H9 (cell line): ENCODE data around the gene TCF4. TPM values are rescaled to one million over a fixed set of nuclear protein-coding genes. Genes with fewer than 3 reads are reported as not detected.

ENCODE experiments used
- DNase-seq: peaks from one replicate; pipeline ENCODE4 v3.0.0-alpha.2; 2017
- H2AFZ ChIP-seq: one replicate; pipeline ENCODE4 v1.6.1; 2013; ENCODE audit warnings: mild to moderate bottlenecking, low read length, control low read depth, moderate library complexity
- H2AK5ac ChIP-seq: 2 replicates; pipeline ENCODE4 v1.6.1; 2013; ENCODE audit warnings: low read length, control low read depth, mixed read lengths; ENCODE audit not compliant: insufficient read length
- H2BK120ac ChIP-seq: one replicate; pipeline ENCODE4 v1.6.1; 2013; ENCODE audit warnings: low read depth, mild to moderate bottlenecking, low read length, control low read depth, inconsistent platforms; ENCODE audit not compliant: poor library complexity, severe bottlenecking
- H2BK12ac ChIP-seq: 2 replicates; pipeline ENCODE4 v1.6.1; 2013; ENCODE audit warnings: low read length, control low read depth, mixed read lengths, low read depth; ENCODE audit not compliant: insufficient read length
- H2BK15ac ChIP-seq: 2 replicates; pipeline ENCODE4 v1.6.1; 2013; ENCODE audit warnings: low read depth, low read length, control low read depth
- H2BK20ac ChIP-seq: one replicate; pipeline ENCODE4 v1.6.1; 2013; ENCODE audit warnings: low read depth, mild to moderate bottlenecking, low read length, control low read depth, inconsistent platforms; ENCODE audit not compliant: poor library complexity, severe bottlenecking
- H2BK5ac ChIP-seq: 2 replicates; pipeline ENCODE4 v1.6.1; 2013; ENCODE audit warnings: low read length, control low read depth, mixed read lengths; ENCODE audit not compliant: insufficient read length
- H3K14ac ChIP-seq: 2 replicates; pipeline ENCODE4 v1.6.1; 2013; ENCODE audit warnings: low read length, control low read depth; ENCODE audit not compliant: insufficient read depth
- H3K18ac ChIP-seq: 2 replicates; pipeline ENCODE4 v1.6.1; 2013; ENCODE audit warnings: low read depth, mild to moderate bottlenecking, mixed read lengths, low read length, control low read depth; ENCODE audit not compliant: insufficient read length
- H3K23ac ChIP-seq: 2 replicates; pipeline ENCODE4 v1.6.1; 2013; ENCODE audit warnings: low read length, control low read depth, mixed read lengths, low read depth; ENCODE audit not compliant: insufficient read length
- H3K23me2 ChIP-seq: 2 replicates; pipeline ENCODE4 v1.6.1; 2013; ENCODE audit warnings: low read depth, mild to moderate bottlenecking, mixed read lengths, low read length, control low read depth; ENCODE audit not compliant: insufficient read length, poor library complexity, severe bottlenecking
- H3K27ac ChIP-seq: 2 replicates; pipeline ENCODE4 v1.5.1; 2013; ENCODE audit warnings: low read length, control low read depth, mixed read lengths, low read depth; ENCODE audit not compliant: insufficient read length
- H3K27me3 ChIP-seq: 2 replicates; pipeline ENCODE4 v1.6.1; 2013; ENCODE audit warnings: low read length, control low read depth, inconsistent platforms; ENCODE audit not compliant: insufficient read depth
- H3K4ac ChIP-seq: 2 replicates; pipeline ENCODE4 v1.6.1; 2013; ENCODE audit warnings: low read depth, mild to moderate bottlenecking, control low read depth, inconsistent platforms, low read length, moderate library complexity
- H3K4me1 ChIP-seq: 2 replicates; pipeline ENCODE4 v1.6.1; 2013; ENCODE audit warnings: low read length, control low read depth, inconsistent platforms; ENCODE audit not compliant: insufficient read depth
- H3K4me2 ChIP-seq: 2 replicates; pipeline ENCODE4 v1.6.1; 2013; ENCODE audit warnings: low read length, control low read depth, mixed read lengths; ENCODE audit not compliant: insufficient read length, insufficient read depth
- H3K56ac ChIP-seq: 2 replicates; pipeline ENCODE4 v1.6.1; 2013; ENCODE audit warnings: low read depth, mild to moderate bottlenecking, mixed read lengths, low read length, control low read depth; ENCODE audit not compliant: insufficient read length
- H3K79me1 ChIP-seq: 2 replicates; pipeline ENCODE4 v1.6.1; 2013; ENCODE audit warnings: low read depth, mild to moderate bottlenecking, moderate library complexity, low read length, control low read depth, inconsistent platforms; ENCODE audit not compliant: insufficient read depth, poor library complexity, severe bottlenecking
- H3K79me2 ChIP-seq: 2 replicates; pipeline ENCODE4 v1.6.1; 2013; ENCODE audit warnings: low read length, control low read depth, inconsistent platforms; ENCODE audit not compliant: insufficient read depth
- H3K9ac ChIP-seq: 2 replicates; pipeline ENCODE4 v1.6.1; 2013; ENCODE audit warnings: low read length, control low read depth, mixed read lengths; ENCODE audit not compliant: insufficient read length; ENCODE audit errors: extremely low read depth
- H3K9me3 ChIP-seq: one replicate; pipeline ENCODE4 v1.6.1; 2013; ENCODE audit warnings: low read depth, low read length, inconsistent platforms; ENCODE audit not compliant: control insufficient read depth
- H3T11ph ChIP-seq: one replicate; pipeline ENCODE4 v1.6.1; 2013; ENCODE audit warnings: mild to moderate bottlenecking, low read length, control low read depth, inconsistent platforms
- H4K20me1 ChIP-seq: one replicate; pipeline ENCODE4 v1.6.1; 2013; ENCODE audit not compliant: control insufficient read depth, insufficient read length, insufficient read depth
- H4K5ac ChIP-seq: 2 replicates; pipeline ENCODE4 v1.6.1; 2013; ENCODE audit warnings: low read depth, mild to moderate bottlenecking, mixed read lengths, low read length, control low read depth; ENCODE audit not compliant: insufficient read length
- H4K8ac ChIP-seq: replicated peaks from 2 replicates; pipeline ENCODE4 v1.6.1; 2013; ENCODE audit warnings: low read length, control low read depth, mixed read lengths, low read depth; ENCODE audit not compliant: insufficient read length
- H4K91ac ChIP-seq: 2 replicates; pipeline ENCODE4 v1.6.1; 2013; ENCODE audit warnings: low read depth, mild to moderate bottlenecking, moderate library complexity, mixed read lengths, low read length, control low read depth; ENCODE audit not compliant: insufficient read length
- H3K27ac Mint-ChIP-seq, 3 experiments: 2 replicates in 2 of 3; 3 replicates in 1 of 3; pipeline ENCODE4 v1.8.0; 2020 to 2021; ENCODE audit warnings: mixed read lengths in 3 of 3, mild to moderate bottlenecking in 1 of 3, moderate library complexity in 1 of 3
- H3K27me3 Mint-ChIP-seq: 2 replicates; pipeline ENCODE4 v1.8.0; 2021; ENCODE audit warnings: low read depth, mild to moderate bottlenecking, moderate library complexity, mixed read lengths
- H3K36me3 Mint-ChIP-seq, 3 experiments: 2 replicates in 2 of 3; 3 replicates in 1 of 3; pipeline ENCODE4 v1.8.0; 2020 to 2021; ENCODE audit warnings: low read depth in 3 of 3, mixed read lengths in 3 of 3; ENCODE audit not compliant: insufficient read depth in 1 of 3
- H3K4me1 Mint-ChIP-seq, 2 experiments: 2 replicates each; pipeline ENCODE4 v1.8.0; 2020; ENCODE audit warnings: mixed read lengths in 2 of 2
- H3K4me3 Mint-ChIP-seq, 2 experiments: 2 replicates in 1 of 2; 3 replicates in 1 of 2; pipeline ENCODE4 v1.8.0; 2020 to 2021; ENCODE audit warnings: mild to moderate bottlenecking in 2 of 2, mixed read lengths in 2 of 2, moderate library complexity in 1 of 2
- H3K9me3 Mint-ChIP-seq, 2 experiments: 2 replicates in 1 of 2; 3 replicates in 1 of 2; pipeline ENCODE4 v1.8.0; 2020; ENCODE audit warnings: mild to moderate bottlenecking in 2 of 2, mixed read lengths in 2 of 2, moderate library complexity in 1 of 2
- WGBS: extraction: QIAGEN DNeasy Blood & Tissue Kit; methylation state at CpG from one replicate; pipeline ENCODE4 v1.1.7; 2013; ENCODE audit warnings: missing lambda C conversion rate, low lambda C conversion rate, mixed read lengths; ENCODE audit not compliant: insufficient read length; ENCODE audit errors: extremely low coverage; 5-methylcytosine and 5-hydroxymethylcytosine counted together
- total RNA-seq: library from RNA; stranded (reverse); gene quantifications from 2 replicates; pipeline ENCODE4 v1.2.1, GENCODE V29; 2021
- TF ChIP-seq, protein P1 (sequence below): fragments of 200-600 bp; sonication (generic); conservative IDR thresholded peaks from 3 replicates; pipeline ENCODE4 v1.8.0; 2021; ENCODE audit warnings: antibody characterized with exemption, mild to moderate bottlenecking

TCF4 gene
- total RNA-seq, 1 experiment from 2014 or later = 99.4 TPM

DNA sequence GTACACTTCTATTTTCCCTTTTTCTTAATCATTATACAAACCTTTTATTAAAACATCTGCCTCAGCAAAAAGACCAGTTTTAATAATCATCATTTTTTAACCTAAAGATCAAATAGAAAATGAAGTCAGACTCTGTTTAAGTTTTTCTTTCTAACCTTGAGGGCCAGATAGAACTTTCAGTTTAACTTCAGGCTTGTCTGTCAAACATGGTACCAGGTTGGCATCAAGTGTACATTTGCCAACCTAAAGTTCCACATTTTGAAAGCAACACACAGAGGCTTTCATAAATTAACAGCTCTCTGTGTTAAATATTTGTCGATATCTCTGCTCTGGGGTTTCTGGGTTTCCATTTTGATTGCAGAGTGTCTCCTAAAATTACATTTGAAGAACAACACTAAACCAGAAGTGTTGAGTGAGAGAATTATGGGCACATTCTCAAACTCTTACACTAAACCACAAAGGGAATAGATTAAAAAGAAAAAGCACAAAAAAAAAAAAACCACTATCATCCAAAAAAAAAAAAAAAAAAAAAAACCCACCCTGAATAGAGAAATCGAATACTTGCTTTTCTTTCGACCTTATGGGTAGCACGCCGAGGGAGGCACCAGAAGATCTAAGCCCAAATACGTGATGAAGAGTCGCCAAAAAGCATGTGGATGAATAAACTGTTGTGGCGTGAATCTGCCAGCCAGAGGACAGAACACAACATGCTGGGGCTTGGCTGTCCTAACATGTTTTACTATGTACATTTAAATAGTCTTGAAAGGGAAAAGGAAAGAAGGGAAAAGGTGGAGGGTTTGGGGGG, 166.2 kb downstream of the TCF4 start:
- Histone ChIP-seq H3K56ac (no peak overlapping the region), H2AFZ (no peak overlapping the region), H4K20me1 (no peaks in the 10 kb centered on the region), H4K5ac (no peak overlapping the region), H3K9ac (no peak overlapping the region), H2BK15ac (no peak overlapping the region), H3K79me2 (peaks cover 7% of the 10 kb centered on the region; the same call in 1 of the 2 replicates), H2BK20ac (no peak overlapping the region), H3K23ac (no peak overlapping the region), H3K14ac (no peak overlapping the region), H4K91ac (no peak overlapping the region), H3K4me1 (peaks cover 19% of the 10 kb centered on the region), H2BK12ac (no peak overlapping the region), H3K18ac (no peak overlapping the region), H3K79me1 (no peaks in the 10 kb centered on the region), H3K4me2 (no peak overlapping the region), H3K27ac (no peak overlapping the region), H4K8ac (no peak overlapping the region), H3K4ac (no peak overlapping the region), H2BK120ac (no peak overlapping the region), H2BK5ac (no peak overlapping the region), H2AK5ac (no peak overlapping the region), H3K27me3 (no peaks in the 10 kb centered on the region), H3K9me3 (no peaks in the 10 kb centered on the region), H3K23me2 (no peaks in the 10 kb centered on the region), H3T11ph (no peak overlapping the region)
- peak overlapping the region in 1 of 2 experiments; percentile 61; a peak in 2 of 5 replicates for H3K4me3 Mint-ChIP-seq
- no peaks in the 10 kb centered on the region for H3K36me3 Mint-ChIP-seq
- DNase-seq = no peak
- no CpG with 5 or more reads among the region's 8 CpGs for WGBS
- TF ChIP-seq, protein P1, sequence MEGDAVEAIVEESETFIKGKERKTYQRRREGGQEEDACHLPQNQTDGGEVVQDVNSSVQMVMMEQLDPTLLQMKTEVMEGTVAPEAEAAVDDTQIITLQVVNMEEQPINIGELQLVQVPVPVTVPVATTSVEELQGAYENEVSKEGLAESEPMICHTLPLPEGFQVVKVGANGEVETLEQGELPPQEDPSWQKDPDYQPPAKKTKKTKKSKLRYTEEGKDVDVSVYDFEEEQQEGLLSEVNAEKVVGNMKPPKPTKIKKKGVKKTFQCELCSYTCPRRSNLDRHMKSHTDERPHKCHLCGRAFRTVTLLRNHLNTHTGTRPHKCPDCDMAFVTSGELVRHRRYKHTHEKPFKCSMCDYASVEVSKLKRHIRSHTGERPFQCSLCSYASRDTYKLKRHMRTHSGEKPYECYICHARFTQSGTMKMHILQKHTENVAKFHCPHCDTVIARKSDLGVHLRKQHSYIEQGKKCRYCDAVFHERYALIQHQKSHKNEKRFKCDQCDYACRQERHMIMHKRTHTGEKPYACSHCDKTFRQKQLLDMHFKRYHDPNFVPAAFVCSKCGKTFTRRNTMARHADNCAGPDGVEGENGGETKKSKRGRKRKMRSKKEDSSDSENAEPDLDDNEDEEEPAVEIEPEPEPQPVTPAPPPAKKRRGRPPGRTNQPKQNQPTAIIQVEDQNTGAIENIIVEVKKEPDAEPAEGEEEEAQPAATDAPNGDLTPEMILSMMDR = no peak
- peak overlapping the region; percentile 59 to 82 (median 71); a peak in 6 of 7 replicates for H3K27ac Mint-ChIP-seq
- H3K4me1 Mint-ChIP-seq = peaks cover 82 to 94% of the 10 kb centered on the region in 2 experiments
- H3K27me3 Mint-ChIP-seq = no peaks in the 10 kb centered on the region
- H3K9me3 Mint-ChIP-seq = no peaks in the 10 kb centered on the region
